Measurements from ENCODE around the gene PEX11A.
"Not testable (repeated sequence)": the region's sequence is repeated elsewhere in the genome, so short reads cannot be mapped to it uniquely, and the experiment has no call there.

The PEX11A gene

DNA sequence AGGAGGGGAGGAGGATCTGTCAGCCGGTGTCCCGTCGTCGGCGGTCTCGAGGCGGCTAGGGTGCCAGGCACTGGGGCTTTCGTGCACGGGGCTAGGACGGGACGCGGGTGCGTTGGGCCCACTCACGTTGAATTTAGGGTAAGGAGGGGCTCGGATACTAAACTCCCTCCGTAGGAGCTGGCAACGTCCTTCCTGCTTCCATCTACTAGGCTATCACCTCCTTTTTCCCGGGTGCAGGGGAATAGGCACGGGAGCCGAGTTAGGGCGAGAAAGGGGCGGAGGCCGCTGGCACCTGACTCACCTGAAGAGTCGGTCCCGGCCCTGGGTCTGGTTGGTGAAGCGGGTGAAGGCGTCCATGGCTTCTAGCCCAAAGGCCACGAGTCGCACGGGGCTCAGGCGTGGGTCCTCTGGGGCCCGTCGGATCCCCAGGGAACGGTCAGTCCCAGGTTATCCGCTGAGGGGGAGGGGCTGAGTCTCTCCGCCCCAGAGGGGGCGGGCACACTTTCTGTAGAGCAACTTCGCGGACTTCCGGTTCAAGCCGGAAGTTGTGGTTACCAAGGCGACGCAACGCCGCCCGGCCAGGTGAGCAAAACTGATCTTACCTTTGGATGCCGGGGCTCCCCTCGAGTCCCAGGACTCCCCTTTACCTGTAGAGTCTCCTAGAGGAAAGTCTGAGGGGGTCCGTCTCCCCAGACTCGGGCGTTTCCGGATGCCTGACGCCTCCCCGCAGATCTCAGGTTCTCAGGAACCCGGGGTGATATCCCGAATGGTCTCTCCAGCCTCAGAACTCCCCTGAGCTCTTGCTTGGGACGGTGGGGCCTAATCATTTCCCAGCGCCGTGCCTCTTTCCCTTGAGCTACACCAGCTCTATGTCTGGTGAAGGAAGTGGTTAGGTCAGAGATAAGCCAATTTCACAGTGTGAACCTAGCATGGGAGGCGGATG, at the start of gene PEX11A, which contains the start of gene WDR93:
TSS of gene PEX11A (minus strand) at position 479 of the 943 bp plus-strand sequence. CDS start at position 357, 122 bp downstream.
TSS of gene WDR93 (plus strand) at position 536 of the 943 bp plus-strand sequence. CDS start 10,936 bp downstream, outside the sequence.
- DNase-seq = peak; percentile 72 to 87

DNA sequence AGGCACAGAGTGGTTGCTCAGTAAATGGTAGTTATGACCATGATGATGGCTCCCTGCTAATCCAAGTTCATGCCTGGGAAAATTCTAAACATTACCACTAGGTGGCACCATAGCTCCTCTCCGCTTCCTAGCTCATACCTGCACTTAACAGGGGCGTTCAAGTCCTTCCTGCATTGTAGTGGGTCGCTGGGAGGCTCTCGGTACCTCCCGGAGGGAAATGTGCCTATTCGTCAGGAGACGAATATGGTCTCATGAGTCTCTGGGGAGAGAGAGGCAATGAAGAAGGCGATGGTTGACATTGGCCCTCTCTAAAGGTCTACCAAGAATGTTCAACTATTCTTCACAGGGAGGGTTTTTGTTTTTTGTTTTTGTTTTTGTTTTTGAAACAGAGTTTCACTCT, 49.6 kb upstream of the PEX11A start:
- peak; percentile 65 to 91 for DNase-seq

GRCh38 chr15:89735773-89736172, 45.2 kb upstream of the PEX11A start:
- DNase-seq = no peak

DNA sequence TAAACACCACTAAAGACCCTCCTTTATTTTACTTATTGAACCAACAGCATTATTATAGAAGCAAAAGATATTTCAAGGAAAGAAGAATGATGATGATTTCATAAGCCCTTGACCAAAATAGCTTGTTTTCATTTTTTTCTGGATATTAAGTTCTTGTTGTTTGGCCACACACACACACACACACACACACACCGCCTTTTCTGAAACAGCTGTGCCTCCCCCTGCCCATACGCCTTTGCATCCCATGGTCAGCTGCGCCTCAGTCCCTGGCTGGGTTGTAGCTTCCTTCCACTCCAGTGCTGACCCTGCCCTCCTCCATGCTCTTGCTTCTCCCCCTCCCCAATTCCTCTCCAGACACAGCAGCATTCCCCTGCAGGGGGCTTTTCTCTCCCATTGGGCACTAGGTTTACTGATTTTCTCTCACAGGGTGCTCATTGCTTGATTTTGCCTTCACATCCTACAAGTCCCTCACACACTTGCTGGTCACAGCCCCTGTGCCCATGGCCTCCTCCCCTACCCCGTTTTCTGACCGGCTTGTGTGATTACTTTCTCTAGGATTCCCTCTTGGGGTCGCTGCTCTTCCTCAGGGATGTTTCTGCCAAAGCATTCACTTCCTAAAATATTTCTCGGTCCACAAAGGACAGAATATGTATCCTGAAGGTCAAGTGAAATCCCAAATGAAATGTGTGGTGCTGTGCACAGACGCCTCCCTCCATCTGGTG, 42.1 kb upstream of the PEX11A start:
- DNase-seq = no peak

DNA sequence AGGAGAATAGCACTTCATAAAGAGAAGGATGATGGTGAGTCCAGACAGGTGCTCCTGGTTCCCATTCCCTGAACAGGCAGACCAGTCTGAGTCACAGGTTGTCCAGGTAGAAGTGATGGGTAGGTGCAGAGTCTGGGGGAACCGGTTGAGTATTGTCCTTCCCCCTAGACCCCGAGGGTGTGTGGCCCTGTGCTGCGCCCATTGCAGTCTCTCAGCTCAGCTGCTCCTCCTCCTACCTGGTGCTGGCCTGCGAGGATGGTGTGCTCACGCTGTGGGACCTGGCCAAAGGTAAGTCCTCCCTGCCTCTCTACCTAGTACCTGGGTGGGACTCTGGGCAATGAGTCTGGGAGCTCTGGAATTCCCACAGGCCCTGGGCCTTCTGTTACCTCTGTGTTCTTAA, 40.7 kb upstream of the PEX11A start:
- no peak for DNase-seq

DNA sequence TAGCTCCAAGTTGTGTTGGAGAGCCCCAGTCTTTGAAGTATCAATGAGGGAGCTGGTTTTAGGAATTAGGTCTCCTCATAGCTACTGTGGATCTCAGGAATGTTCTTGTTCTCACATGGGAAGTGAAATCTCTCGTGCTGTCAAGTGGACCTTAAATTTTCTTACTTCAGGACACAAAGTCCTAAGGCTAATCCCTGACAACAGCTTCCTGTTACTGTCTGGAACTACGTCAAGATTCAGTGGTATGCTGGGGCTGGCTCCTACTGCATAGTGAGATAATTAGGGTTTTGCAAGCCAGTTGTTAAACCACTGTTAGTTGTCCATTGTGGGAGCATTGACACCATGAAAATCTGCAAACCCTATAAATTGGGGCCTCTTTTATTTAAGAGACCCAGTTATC, 37.7 kb upstream of the PEX11A start:
- no peak for DNase-seq

- no peak for DNase-seq
Observed at GRCh38 chr15:89725064-89725463, 34.5 kb upstream of the PEX11A start.

DNA sequence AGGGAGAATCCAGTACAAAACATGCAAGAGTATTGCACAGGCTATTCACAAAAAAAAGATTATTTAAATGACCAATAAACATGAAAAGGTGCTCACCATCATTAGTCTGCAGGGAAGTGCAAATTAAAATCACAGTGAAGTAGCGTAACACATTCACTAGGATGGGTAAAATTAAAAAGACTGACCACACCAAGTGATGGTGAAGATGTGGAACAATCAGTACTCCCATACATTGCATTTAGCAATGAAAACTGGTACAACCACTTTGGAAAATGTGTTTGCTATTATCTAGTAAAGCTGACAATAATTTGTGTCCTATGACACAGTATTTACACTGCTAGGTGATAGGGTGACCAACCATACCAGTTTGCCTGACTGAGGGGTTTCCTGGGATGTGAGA, 34.1 kb upstream of the PEX11A start:
- DNase-seq = no peak

GRCh38 chr15:89723031-89723430, 32.5 kb upstream of the PEX11A start:
- DNase-seq = no peak

DNA sequence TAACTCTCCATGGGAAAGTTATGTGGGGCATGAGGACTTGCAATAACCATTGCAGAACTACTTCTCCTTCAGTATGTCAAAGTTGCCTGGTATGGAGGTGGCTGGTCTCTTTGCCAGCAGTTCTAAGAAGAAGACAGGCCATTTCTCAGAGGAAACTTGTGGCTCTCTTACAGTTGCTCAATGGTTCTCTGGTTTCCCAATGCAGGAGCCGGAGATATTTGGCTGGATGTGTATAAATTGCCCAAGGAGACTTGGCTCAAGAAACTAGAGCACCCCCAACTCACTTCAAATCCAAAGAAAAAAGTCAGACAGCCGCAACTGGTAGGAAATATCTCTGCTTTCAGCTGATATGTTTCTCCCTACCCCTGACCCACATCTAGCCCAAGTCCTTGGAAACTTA, 24.2 kb upstream of the PEX11A start:
- no peak for DNase-seq

- no peak for DNase-seq
Observed at GRCh38 chr15:89707577-89707976, 17.0 kb upstream of the PEX11A start.

DNA sequence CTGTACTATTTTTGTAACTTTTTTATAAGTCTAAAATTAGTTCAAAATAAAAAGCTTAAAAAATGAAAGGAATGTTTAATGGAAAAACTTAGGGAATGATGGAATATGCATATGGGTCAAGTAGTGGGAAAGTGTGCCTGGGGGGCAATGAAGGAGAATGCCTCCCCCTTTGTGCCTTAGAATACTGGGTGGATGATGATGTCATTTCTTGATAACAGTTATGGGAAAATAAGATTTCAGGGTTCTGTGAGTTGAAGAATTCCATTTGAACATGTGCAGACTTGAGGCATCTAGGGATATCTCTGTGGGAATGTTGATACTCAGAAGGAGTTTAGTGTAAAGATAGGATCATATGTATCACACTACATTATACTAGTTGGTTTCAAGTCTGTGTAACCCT, 13.9 kb upstream of the PEX11A start:
- DNase-seq = no peak

GRCh38 chr15:89695198-89695597, 4.6 kb upstream of the PEX11A start:
- no peak for DNase-seq

DNA sequence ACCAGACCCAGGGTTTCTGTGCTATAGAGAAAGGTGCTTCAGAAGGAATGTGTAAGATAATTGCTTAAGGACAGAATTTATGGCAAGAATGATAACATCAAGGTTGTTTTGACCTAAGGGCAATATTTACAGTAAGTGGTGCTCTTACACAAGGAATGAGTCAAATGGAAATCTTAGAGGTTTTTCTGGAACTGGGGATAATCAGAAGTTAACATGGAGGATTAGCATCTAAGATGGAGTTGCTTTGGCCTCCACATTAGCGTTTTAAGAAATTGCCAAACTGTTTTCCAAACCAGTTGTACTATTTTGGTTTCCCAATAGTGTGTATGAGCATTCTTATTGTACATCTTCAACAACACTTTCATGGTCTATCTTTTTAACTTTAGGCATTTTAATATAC, 3.1 kb upstream of the PEX11A start:
- no peak for DNase-seq

- no peak for DNase-seq
Observed at GRCh38 chr15:89693091-89693490, 2.5 kb upstream of the PEX11A start.

DNA sequence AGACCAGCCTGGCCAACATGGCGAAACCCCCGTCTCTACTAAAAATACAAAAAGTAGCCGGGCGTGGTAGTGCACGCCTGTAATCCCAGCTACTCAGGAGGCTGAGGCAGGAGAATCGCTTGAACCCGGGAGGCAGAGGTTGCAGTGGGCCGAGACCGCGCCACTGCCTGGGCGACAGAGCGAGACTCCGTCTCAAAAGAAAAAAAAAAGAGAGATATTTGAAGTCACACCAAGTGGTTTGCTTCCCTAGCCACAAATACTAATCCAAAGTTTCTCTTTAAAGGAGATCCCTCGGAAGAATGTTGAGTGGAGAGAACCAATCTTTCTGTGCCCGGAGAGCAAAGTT, 651 bp downstream of the PEX11A start:
- DNase-seq = not testable (repeated sequence)

DNA sequence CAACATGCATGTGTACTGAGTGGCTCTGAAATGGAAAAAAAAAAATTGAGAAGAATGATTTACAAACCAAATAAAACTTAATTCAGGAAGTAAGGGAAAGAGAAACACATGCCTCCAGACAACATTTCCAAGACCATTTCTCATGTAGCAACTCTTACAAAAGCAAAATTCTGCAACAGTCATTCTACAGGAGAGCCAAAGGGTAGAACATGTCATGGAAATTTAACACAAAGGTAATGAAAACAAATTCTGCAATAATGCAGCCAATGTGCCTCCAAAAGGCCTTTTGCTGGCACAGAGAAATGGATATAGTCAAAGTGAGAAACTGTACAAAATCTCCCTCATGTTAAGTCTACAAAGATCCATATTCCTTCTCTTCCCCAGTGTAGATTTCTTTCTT, 4.0 kb downstream of the PEX11A start:
- no peak for DNase-seq

DNA sequence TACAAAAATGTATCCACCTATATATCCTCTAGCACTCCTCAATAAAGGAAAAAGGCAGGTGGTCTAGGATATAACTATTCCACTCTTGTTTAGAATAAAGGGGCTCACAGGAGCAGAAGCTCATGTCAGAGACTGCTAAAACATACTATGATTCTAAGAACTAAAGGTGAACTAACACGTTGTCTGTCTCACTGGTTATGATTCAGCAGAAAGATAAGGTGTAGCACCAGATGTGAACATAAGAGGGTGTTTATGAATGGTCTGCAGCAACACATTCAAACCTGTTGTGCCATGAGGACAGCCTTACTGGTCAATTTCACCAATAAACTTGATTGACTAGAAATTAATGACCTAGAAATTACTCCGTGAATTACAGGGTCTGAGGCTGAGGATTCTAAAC, 4.6 kb downstream of the PEX11A start:
- no peak for DNase-seq

GRCh38 chr15:89681146-89681545, 9.4 kb downstream of the PEX11A start:
- DNase-seq = no peak

- DNase-seq = no peak
Observed at GRCh38 chr15:89680282-89680873, 10.2 kb downstream of the PEX11A start.

DNA sequence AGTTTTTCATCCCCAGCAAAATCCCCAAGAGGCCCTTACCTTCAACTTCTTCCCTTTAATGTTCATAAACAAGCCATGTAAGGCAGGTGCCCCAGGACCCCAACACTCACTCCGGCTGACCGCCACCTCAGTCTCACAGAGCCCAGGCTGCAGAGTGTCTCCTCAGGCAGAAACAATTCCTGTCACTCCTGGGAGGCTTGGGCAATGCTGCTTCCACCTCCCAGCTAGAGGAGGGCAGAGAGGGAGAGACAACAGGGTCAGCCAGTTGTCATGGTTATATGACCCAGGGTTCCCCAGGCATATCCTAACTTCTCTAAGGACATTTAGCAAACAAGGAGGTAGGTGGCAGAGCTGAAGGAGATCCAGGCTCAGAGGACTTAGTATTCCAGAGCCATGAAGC, 11.3 kb downstream of the PEX11A start, which contains the start of gene PLIN1:
TSS of gene PLIN1 (minus strand) at position 156 of the 400 bp plus-strand sequence. CDS start 1,878 bp downstream, outside the sequence.
- DNase-seq = no peak

- no peak for DNase-seq
Observed at GRCh38 chr15:89677381-89677780, 13.2 kb downstream of the PEX11A start.

GRCh38 chr15:89675606-89676005, 14.9 kb downstream of the PEX11A start:
- DNase-seq = no peak

DNA sequence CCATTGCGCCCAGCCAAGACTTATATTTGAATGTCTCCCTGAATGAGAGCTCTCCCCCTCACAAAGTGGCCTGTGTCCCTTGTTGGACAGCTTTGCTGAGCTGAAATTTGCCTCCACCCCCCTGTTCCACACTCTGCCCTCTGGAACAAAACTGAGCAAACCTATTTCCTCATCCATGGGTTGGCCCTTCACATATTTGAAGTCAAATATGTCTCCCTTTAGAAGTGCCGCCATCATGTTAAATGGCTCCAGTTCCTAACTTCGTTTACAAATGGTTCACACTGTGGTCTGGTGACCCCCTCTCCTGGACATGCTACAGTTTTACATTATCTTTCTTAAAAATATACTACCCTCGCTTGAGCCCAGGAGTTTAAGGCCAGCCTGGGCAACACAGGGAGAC, 16.0 kb downstream of the PEX11A start:
- DNase-seq = no peak

Measured in NCI-H524 (cell line).